PC-3 (cell line): ENCODE measurements around the gene MAPK8IP1.

ENCODE experiments used
- CTCF ChIP-seq: fragments of 300-600 bp; sonication (generic); conservative IDR thresholded peaks from 2 replicates; pipeline ENCODE4 v1.5.1; 2017; ENCODE audit warnings: antibody characterized with exemption, low read depth, mild to moderate bottlenecking, low read length
- EZH2phosphoT487 ChIP-seq: fragments of 300-600 bp; sonication (generic); IDR thresholded peaks from 2 replicates; pipeline ENCODE4 v1.6.1; 2018; ENCODE audit warnings: mild to moderate bottlenecking, antibody characterized with exemption, low read length, borderline replicate concordance

GRCh38 chr11:45894555-45895247 is 9.2 kb downstream of the MAPK8IP1 start:
- TF ChIP-seq CTCF, result no peak
- no peak for TF ChIP-seq EZH2phosphoT487
